HepG2 (cell line): Measurements from ENCODE around the gene TRMU. TPM values are rescaled to one million over a fixed set of nuclear protein-coding genes. Genes with fewer than 3 reads are reported as not detected.

Experiments
- FOXJ3 ChIP-seq: sonication (generic); formaldehyde crosslinking; IDR thresholded peaks from 2 replicates; pipeline ENCODE4 v1.4.0; 2020; ENCODE audit warnings: missing genetic modification reagents, mild to moderate bottlenecking, borderline replicate concordance
- HMGA1 ChIP-seq: sonication (generic); formaldehyde crosslinking; conservative IDR thresholded peaks from 2 replicates; pipeline ENCODE4 v1.4.0; 2020; ENCODE audit warnings: missing genetic modification reagents
- MED13 ChIP-seq: sonication (generic); formaldehyde crosslinking; IDR thresholded peaks from 2 replicates; pipeline ENCODE4 v1.5.0; 2020; ENCODE audit warnings: missing genetic modification reagents
- MXI1 ChIP-seq: IDR thresholded peaks from 3 replicates; pipeline ENCODE4 v1.6.1; 2012; ENCODE audit warnings: low read depth, low read length, inconsistent platforms, borderline replicate concordance
- NFIB ChIP-seq: sonication (generic); formaldehyde crosslinking; IDR thresholded peaks from 2 replicates; pipeline ENCODE4 v1.9.0; 2021; ENCODE audit warnings: missing genetic modification reagents, mild to moderate bottlenecking, borderline replicate concordance
- ZFP36 ChIP-seq: fragments of 150-350 bp; IDR thresholded peaks from 2 replicates; pipeline ENCODE4 v1.6.1; 2018; ENCODE audit warnings: borderline replicate concordance, low read length, low read depth; ENCODE audit not compliant: partially characterized antibody
- ZKSCAN8 ChIP-seq: IDR thresholded peaks from 2 replicates; pipeline ENCODE4 v1.6.1; 2016; ENCODE audit warnings: borderline replicate concordance, missing genetic modification reagents, missing compliant biosample characterization
- ZNF20 ChIP-seq: sonication (generic); formaldehyde crosslinking; IDR thresholded peaks from 2 replicates; pipeline ENCODE4 v1.4.0; 2020; ENCODE audit warnings: mild to moderate bottlenecking, moderate library complexity, missing genetic modification reagents
- ZNF552 ChIP-seq: sonication (generic); formaldehyde crosslinking; IDR thresholded peaks from 2 replicates; pipeline ENCODE4 v1.9.0; 2022; ENCODE audit warnings: missing genetic modification reagents, mild to moderate bottlenecking, borderline replicate concordance
- ZNF678 ChIP-seq: sonication (generic); formaldehyde crosslinking; IDR thresholded peaks from 2 replicates; pipeline ENCODE4 v1.4.0; 2020; ENCODE audit warnings: mild to moderate bottlenecking, missing genetic modification reagents
- polyA plus RNA-seq, 8 experiments: library from polyadenylated mRNA; depleted of rRNA in 3 of 8; stranded (reverse) in 7 of 8; unstranded in 1 of 8; fragments of >200 nt; fragmentation: Illumina TruSeq in 4 of 8; extraction: Trizol in 4 of 8; gene quantifications; 2 replicates each; pipeline versions ENCODE4 v1.2.1 to v1.2.3, GENCODE V29; 2011 to 2016; ENCODE audit warnings: low read depth in 4 of 8, missing spikeins in 1 of 8, mixed read lengths in 1 of 8; ENCODE audit not compliant: insufficient read depth in 1 of 8
- total RNA-seq, 5 experiments: library from RNA; depleted of rRNA; stranded (reverse); fragments of >200 nt; fragmentation: Illumina TruSeq; extraction: Trizol; gene quantifications; 2 replicates each; pipeline ENCODE4 v1.2.3, GENCODE V29; 2016; ENCODE audit warnings: low read depth in 1 of 5
- TF ChIP-seq, protein P1 (sequence below): IDR thresholded peaks from 2 replicates; pipeline ENCODE4 v1.6.1; 2016; ENCODE audit warnings: low read depth, control low read depth
- TF ChIP-seq, protein P2 (sequence below): sonication (generic); formaldehyde crosslinking; IDR thresholded peaks from 2 replicates; pipeline ENCODE4 v1.5.1; 2020; ENCODE audit warnings: mild to moderate bottlenecking, moderate library complexity, missing genetic modification reagents
- TF ChIP-seq, protein P3 (sequence below): IDR thresholded peaks from 2 replicates; pipeline ENCODE4 v1.6.1; 2012; ENCODE audit warnings: low read length, improper control_type of control experiment
- TF ChIP-seq, protein P4 (sequence below): sonication (generic); formaldehyde crosslinking; conservative IDR thresholded peaks from 2 replicates; pipeline ENCODE4 v1.8.0; 2022; ENCODE audit warnings: mild to moderate bottlenecking, moderate library complexity, missing genetic modification reagents
- TF ChIP-seq, protein P5 (sequence below): sonication (generic); formaldehyde crosslinking; conservative IDR thresholded peaks from 2 replicates; pipeline ENCODE4 v1.5.0; 2020; ENCODE audit warnings: missing genetic modification reagents

TRMU gene
- total and polyA plus RNA-seq, 2 of the 13 experiments (the other 11 are each of a cell fraction or from before 2014, with no cell fraction given) = 31.0 to 50.2 TPM

DNA sequence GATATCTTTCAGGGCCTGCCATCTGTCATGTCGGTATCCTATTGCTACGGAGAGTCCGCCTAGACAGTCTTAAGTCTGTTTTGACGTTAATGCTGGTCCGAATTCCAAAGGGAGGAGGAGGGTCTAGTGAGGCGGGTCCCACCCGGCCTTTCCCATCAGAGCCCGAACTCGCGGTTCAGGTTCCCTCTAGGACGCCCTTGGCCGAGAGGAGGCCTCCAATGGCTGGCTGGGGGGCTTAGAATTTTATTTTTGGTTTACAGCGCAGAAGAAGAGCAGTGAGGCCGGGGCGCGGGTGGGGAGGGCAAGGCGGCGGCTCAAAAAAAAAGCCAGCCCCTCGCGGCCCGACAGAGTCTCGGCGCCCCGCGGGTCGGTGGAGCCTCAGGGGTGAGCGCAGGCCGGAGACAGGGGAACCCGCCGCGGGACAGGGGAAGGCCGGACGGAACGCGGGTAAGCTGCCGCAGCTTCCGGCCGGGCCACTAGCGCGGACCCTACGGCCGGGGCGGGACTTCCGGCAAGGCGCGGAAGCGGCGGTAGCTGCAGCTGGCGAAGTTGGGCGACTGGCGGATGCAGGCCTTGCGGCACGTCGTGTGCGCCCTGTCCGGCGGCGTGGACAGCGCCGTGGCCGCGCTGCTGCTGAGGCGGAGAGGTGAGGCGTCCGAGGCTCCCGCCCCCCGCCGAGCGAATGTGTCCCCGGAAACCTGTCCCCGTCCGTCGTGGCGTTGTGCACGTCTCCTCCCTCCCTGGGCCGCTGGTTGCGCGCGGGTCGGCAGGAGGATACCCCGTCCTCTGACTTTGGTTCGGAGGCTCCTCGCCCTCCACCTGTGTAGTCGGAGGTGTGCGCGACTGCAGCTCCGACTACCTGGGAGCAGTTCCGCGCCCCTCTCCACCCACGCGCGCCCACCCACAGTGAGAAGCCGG lies at the start of gene TRMU (continued):
- TF ChIP-seq, protein P1, sequence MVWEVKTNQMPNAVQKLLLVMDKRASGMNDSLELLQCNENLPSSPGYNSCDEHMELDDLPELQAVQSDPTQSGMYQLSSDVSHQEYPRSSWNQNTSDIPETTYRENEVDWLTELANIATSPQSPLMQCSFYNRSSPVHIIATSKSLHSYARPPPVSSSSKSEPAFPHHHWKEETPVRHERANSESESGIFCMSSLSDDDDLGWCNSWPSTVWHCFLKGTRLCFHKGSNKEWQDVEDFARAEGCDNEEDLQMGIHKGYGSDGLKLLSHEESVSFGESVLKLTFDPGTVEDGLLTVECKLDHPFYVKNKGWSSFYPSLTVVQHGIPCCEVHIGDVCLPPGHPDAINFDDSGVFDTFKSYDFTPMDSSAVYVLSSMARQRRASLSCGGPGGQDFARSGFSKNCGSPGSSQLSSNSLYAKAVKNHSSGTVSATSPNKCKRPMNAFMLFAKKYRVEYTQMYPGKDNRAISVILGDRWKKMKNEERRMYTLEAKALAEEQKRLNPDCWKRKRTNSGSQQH (CRISPR knock-in tag) = peak; percentile 90
- peak; percentile 95 for TF ChIP-seq ZNF552 (CRISPR knock-in tag)
- TF ChIP-seq, protein P2, sequence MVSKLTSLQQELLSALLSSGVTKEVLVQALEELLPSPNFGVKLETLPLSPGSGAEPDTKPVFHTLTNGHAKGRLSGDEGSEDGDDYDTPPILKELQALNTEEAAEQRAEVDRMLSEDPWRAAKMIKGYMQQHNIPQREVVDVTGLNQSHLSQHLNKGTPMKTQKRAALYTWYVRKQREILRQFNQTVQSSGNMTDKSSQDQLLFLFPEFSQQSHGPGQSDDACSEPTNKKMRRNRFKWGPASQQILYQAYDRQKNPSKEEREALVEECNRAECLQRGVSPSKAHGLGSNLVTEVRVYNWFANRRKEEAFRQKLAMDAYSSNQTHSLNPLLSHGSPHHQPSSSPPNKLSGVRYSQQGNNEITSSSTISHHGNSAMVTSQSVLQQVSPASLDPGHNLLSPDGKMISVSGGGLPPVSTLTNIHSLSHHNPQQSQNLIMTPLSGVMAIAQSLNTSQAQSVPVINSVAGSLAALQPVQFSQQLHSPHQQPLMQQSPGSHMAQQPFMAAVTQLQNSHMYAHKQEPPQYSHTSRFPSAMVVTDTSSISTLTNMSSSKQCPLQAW (CRISPR knock-in tag) = peak; percentile 60; the same call in 1 of the 2 replicates
- TF ChIP-seq ZNF20 (CRISPR knock-in tag) = no peak
- TF ChIP-seq ZKSCAN8 (CRISPR knock-in tag) = peak; percentile 22; the same call in 1 of the 2 replicates
- TF ChIP-seq MXI1 = peak; percentile 78; the same call in 1 of the 3 replicates
- TF ChIP-seq NFIB (CRISPR knock-in tag) = no peak
- TF ChIP-seq MED13 = peak; percentile 76
- 0 out of 2 replicates have a peak, but pooled peaks have one; percentile 31 for TF ChIP-seq FOXJ3 (CRISPR knock-in tag)
- TF ChIP-seq ZFP36 = no peak
- no peak for TF ChIP-seq HMGA1 (CRISPR knock-in tag)
- TF ChIP-seq, protein P3, sequence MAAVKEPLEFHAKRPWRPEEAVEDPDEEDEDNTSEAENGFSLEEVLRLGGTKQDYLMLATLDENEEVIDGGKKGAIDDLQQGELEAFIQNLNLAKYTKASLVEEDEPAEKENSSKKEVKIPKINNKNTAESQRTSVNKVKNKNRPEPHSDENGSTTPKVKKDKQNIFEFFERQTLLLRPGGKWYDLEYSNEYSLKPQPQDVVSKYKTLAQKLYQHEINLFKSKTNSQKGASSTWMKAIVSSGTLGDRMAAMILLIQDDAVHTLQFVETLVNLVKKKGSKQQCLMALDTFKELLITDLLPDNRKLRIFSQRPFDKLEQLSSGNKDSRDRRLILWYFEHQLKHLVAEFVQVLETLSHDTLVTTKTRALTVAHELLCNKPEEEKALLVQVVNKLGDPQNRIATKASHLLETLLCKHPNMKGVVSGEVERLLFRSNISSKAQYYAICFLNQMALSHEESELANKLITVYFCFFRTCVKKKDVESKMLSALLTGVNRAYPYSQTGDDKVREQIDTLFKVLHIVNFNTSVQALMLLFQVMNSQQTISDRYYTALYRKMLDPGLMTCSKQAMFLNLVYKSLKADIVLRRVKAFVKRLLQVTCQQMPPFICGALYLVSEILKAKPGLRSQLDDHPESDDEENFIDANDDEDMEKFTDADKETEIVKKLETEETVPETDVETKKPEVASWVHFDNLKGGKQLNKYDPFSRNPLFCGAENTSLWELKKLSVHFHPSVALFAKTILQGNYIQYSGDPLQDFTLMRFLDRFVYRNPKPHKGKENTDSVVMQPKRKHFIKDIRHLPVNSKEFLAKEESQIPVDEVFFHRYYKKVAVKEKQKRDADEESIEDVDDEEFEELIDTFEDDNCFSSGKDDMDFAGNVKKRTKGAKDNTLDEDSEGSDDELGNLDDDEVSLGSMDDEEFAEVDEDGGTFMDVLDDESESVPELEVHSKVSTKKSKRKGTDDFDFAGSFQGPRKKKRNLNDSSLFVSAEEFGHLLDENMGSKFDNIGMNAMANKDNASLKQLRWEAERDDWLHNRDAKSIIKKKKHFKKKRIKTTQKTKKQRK = no peak
- TF ChIP-seq, protein P4, sequence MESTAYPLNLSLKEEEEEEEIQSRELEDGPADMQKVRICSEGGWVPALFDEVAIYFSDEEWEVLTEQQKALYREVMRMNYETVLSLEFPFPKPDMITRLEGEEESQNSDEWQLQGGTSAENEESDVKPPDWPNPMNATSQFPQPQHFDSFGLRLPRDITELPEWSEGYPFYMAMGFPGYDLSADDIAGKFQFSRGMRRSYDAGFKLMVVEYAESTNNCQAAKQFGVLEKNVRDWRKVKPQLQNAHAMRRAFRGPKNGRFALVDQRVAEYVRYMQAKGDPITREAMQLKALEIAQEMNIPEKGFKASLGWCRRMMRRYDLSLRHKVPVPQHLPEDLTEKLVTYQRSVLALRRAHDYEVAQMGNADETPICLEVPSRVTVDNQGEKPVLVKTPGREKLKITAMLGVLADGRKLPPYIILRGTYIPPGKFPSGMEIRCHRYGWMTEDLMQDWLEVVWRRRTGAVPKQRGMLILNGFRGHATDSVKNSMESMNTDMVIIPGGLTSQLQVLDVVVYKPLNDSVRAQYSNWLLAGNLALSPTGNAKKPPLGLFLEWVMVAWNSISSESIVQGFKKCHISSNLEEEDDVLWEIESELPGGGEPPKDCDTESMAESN (CRISPR knock-in tag) = peak; percentile 93
- TF ChIP-seq, protein P5, sequence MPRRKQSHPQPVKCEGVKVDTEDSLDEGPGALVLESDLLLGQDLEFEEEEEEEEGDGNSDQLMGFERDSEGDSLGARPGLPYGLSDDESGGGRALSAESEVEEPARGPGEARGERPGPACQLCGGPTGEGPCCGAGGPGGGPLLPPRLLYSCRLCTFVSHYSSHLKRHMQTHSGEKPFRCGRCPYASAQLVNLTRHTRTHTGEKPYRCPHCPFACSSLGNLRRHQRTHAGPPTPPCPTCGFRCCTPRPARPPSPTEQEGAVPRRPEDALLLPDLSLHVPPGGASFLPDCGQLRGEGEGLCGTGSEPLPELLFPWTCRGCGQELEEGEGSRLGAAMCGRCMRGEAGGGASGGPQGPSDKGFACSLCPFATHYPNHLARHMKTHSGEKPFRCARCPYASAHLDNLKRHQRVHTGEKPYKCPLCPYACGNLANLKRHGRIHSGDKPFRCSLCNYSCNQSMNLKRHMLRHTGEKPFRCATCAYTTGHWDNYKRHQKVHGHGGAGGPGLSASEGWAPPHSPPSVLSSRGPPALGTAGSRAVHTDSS (CRISPR knock-in tag) = peak; percentile 81; the same call in 1 of the 2 replicates
- TF ChIP-seq ZNF678 (CRISPR knock-in tag) = peak; percentile 26; the same call in 1 of the 2 replicates
